SK-N-SH (cell line): ENCODE measurements around the gene PARP8.
A peak's percentile ranks its signal among the peaks of the same experiment; 100 is the strongest.

ENCODE experiments used
- CTCF ChIP-seq: fragments of 200-600 bp; sonication (generic); IDR thresholded peaks from 2 replicates; pipeline ENCODE4 v1.6.1; 2017; ENCODE audit warnings: antibody characterized with exemption, mild to moderate bottlenecking, moderate library complexity
- JUND ChIP-seq: IDR thresholded peaks from 2 replicates; pipeline ENCODE4 v1.4.0; 2012
- POLR2AphosphoS5 ChIP-seq: IDR thresholded peaks from 2 replicates; pipeline ENCODE4 v1.6.1; 2012; ENCODE audit warnings: low read depth, low read length
- REST ChIP-seq: IDR thresholded peaks from 2 replicates; pipeline ENCODE4 v1.6.1; 2012; ENCODE audit warnings: mild to moderate bottlenecking, low read depth, low read length, moderate library complexity
- SIN3A ChIP-seq: IDR thresholded peaks from 2 replicates; pipeline ENCODE4 v1.6.1; 2012; ENCODE audit warnings: low read depth, mild to moderate bottlenecking, low read length, moderate library complexity, borderline replicate concordance
- TAF1 ChIP-seq: IDR thresholded peaks from 2 replicates; pipeline ENCODE4 v1.6.1; 2012; ENCODE audit warnings: low read depth, mild to moderate bottlenecking, low read length, moderate library complexity, borderline replicate concordance
- USF1 ChIP-seq: IDR thresholded peaks from 2 replicates; pipeline ENCODE4 v1.4.0; 2012; ENCODE audit warnings: low read depth, borderline replicate concordance
- YY1 ChIP-seq: IDR thresholded peaks from 2 replicates; pipeline ENCODE4 v1.4.0; 2012; ENCODE audit warnings: low read depth, mild to moderate bottlenecking

- TF ChIP-seq YY1 (no peak), CTCF (no peak), TAF1 (no peak), JUND (peak; percentile 48), USF1 (no peak), POLR2AphosphoS5 (no peak), SIN3A (no peak), REST (no peak)
These were observed 43.0 kb downstream of the PARP8 start for GRCh38 chr5:50709471-50709870.
